Lower leg skin (tissue), 4 donors: ENCODE measurements around the gene BMP10. TPM values are rescaled to one million over a fixed set of nuclear protein-coding genes. Genes with fewer than 3 reads are reported as not detected.

Experiments used
- DNase-seq, 2 donors: peaks; one replicate each; pipeline ENCODE4 v3.0.0-alpha.2; 2019; ENCODE audit warnings: low spot score in 2 of 2
- H3K4me3 ChIP-seq: fragments of 200-600 bp; sonication (generic); 2 replicates; pipeline ENCODE4 v1.5.1; 2017; ENCODE audit warnings: mild to moderate bottlenecking, low read depth; ENCODE audit not compliant: poor library complexity, severe bottlenecking
- CTCF ChIP-seq, 3 donors: fragments of 450-650 bp; IDR thresholded peaks; one replicate each; pipeline ENCODE4 v1.5.1; 2016; ENCODE audit warnings: antibody characterized with exemption in 3 of 3, mild to moderate bottlenecking in 3 of 3, moderate library complexity in 2 of 3
- POLR2A ChIP-seq, 2 donors: fragments of 450-650 bp; IDR thresholded peaks; one replicate each; pipeline ENCODE4 v1.6.1; 2016 to 2017; ENCODE audit warnings: antibody characterized with exemption in 2 of 2, mild to moderate bottlenecking in 1 of 2, moderate library complexity in 1 of 2
- WGBS, 2 donors: methylation state at CpG; one replicate each; pipeline ENCODE4 v1.1.5; 2018; 5-methylcytosine and 5-hydroxymethylcytosine counted together
- intact Hi-C: fragments of 100-400 bp; cut with DNase I; formaldehyde crosslinking; loops from one replicate; pipeline ENCODE4 v1.15.0; 2023; ENCODE audit warnings: low total_unique reads
- total RNA-seq, 4 donors: library from RNA; depleted of rRNA; stranded (reverse); fragments of >200 nt; gene quantifications; one replicate each; pipeline ENCODE4 v1.1.0, GENCODE V29; 2016

Gene BMP10
- total RNA-seq, 4 donors from 2014 or later: 0.19 TPM; not detected in 3

GRCh38 chr2:68863996-68864395 lies 7.2 kb downstream of the BMP10 start:
- intact Hi-C loops: no loop called here
- no peak overlapping the region for H3K4me3 ChIP-seq
- WGBS, 2 donors: 85 to 87% methylated on average over 2 of the region's 2 CpGs
- no peak for TF ChIP-seq POLR2A (IDR thresholded peaks at IDR 0.05)
- no peak for TF ChIP-seq CTCF (IDR thresholded peaks at IDR 0.05)
- DNase-seq: no peak

GRCh38 chr2:68862889-68863288 lies 8.3 kb downstream of the BMP10 start:
- no peak overlapping the region for H3K4me3 ChIP-seq
- 78 to 82% methylated on average over 7 of the region's 7 CpGs for WGBS, 2 donors
- no peak for DNase-seq
- no peak for TF ChIP-seq CTCF (IDR thresholded peaks at IDR 0.05)
- no peak for TF ChIP-seq POLR2A (IDR thresholded peaks at IDR 0.05)
- intact Hi-C loops: no loop called here

- no peak overlapping the region for H3K4me3 ChIP-seq
- no peak for DNase-seq
- intact Hi-C loops: no loop called here
- no peak for TF ChIP-seq CTCF (IDR thresholded peaks at IDR 0.05)
- TF ChIP-seq POLR2A (IDR thresholded peaks at IDR 0.05): no peak
Observed at GRCh38 chr2:68861330-68861729, 9.9 kb downstream of the BMP10 start.

GRCh38 chr2:68860111-68860510 lies 11.1 kb downstream of the BMP10 start:
- H3K4me3 ChIP-seq: no peak overlapping the region
- intact Hi-C loops: no loop called here
- WGBS, 2 donors: 79% methylated on average over 3 of the region's 3 CpGs
- TF ChIP-seq CTCF (IDR thresholded peaks at IDR 0.05): no peak
- TF ChIP-seq POLR2A (IDR thresholded peaks at IDR 0.05): no peak
- no peak for DNase-seq

- 61 to 67% methylated on average over 4 of the region's 4 CpGs for WGBS, 2 donors
- DNase-seq: no peak
- intact Hi-C loops: no loop called here
- H3K4me3 ChIP-seq: no peak overlapping the region
- TF ChIP-seq POLR2A (IDR thresholded peaks at IDR 0.05) (no peak), CTCF (IDR thresholded peaks at IDR 0.05) (no peak)
Observed at GRCh38 chr2:68857855-68858456, 13.2 kb downstream of the BMP10 start.

- intact Hi-C loops: no loop called here
- H3K4me3 ChIP-seq: no peak overlapping the region
- no peak for DNase-seq
- 77 to 83% methylated on average over 3 of the region's 3 CpGs for WGBS, 2 donors
- TF ChIP-seq POLR2A (IDR thresholded peaks at IDR 0.05) (no peak), CTCF (IDR thresholded peaks at IDR 0.05) (no peak)
Observed at GRCh38 chr2:68857202-68857845, 13.9 kb downstream of the BMP10 start.
